NB4 (cell line): ENCODE results near the gene FPGS.

Source experiments
- MYC ChIP-seq: IDR thresholded peaks from 2 replicates; pipeline ENCODE4 v1.6.1; 2011; ENCODE audit warnings: low read depth, low read length
- POLR2A ChIP-seq: IDR thresholded peaks from 2 replicates; pipeline ENCODE4 v1.6.1; 2011; ENCODE audit warnings: mild to moderate bottlenecking; ENCODE audit not compliant: insufficient read length; ENCODE audit errors: extremely low read depth
- TF ChIP-seq, protein P1 (sequence below): IDR thresholded peaks from one replicate; pipeline ENCODE4 v1.5.1; 2012; ENCODE audit warnings: low read depth, low read length
- TF ChIP-seq, protein P2 (sequence below): IDR thresholded peaks from 2 replicates; pipeline ENCODE4 v1.6.1; 2011; ENCODE audit warnings: low read depth, low read length

DNA sequence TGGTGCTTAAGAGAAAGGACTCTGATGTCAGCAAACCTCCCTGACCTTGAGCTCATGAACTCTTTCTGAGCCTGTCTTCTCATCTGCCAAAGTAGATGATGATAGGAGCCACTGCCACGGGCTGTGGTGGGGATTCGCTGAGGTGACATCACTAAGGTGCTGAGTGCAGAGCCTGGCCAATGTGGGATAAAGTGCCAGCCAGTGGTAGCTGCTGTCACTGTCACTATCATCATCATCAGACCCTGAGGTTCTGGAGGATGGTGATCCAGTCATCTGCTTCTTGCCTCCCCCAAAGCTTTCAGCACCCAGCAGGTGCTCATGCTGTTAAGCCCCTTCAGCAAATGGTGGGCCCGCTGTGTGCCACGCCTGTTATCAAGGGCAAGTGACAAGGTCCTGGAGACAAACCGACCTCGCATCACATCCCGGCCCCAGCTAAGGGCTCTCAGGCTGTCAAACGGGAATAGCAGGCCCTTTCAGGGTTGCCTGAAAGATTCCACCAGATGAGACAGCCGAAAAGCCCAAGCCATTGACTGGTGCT lies 6.4 kb downstream of the FPGS start:
- TF ChIP-seq, protein P1, sequence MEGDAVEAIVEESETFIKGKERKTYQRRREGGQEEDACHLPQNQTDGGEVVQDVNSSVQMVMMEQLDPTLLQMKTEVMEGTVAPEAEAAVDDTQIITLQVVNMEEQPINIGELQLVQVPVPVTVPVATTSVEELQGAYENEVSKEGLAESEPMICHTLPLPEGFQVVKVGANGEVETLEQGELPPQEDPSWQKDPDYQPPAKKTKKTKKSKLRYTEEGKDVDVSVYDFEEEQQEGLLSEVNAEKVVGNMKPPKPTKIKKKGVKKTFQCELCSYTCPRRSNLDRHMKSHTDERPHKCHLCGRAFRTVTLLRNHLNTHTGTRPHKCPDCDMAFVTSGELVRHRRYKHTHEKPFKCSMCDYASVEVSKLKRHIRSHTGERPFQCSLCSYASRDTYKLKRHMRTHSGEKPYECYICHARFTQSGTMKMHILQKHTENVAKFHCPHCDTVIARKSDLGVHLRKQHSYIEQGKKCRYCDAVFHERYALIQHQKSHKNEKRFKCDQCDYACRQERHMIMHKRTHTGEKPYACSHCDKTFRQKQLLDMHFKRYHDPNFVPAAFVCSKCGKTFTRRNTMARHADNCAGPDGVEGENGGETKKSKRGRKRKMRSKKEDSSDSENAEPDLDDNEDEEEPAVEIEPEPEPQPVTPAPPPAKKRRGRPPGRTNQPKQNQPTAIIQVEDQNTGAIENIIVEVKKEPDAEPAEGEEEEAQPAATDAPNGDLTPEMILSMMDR: no peak
- TF ChIP-seq POLR2A: no peak
- TF ChIP-seq MYC: no peak
- TF ChIP-seq, protein P2, sequence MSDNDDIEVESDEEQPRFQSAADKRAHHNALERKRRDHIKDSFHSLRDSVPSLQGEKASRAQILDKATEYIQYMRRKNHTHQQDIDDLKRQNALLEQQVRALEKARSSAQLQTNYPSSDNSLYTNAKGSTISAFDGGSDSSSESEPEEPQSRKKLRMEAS: no peak
